Psoas muscle (tissue), 8 donors: Measurements from ENCODE around the gene COL5A1. TPM values are rescaled to one million over a fixed set of nuclear protein-coding genes. Genes with fewer than 3 reads are reported as not detected.
A peak's percentile ranks its signal among the peaks of the same experiment; 100 is the strongest.

Experiments
- ATAC-seq, 4 donors: fragments of 200-7000 bp; cut with Tn5 transposase; one replicate each; pipeline ENCODE4 v1.9.1; 2020; ENCODE audit warnings: moderate library complexity in 3 of 4, mild to moderate bottlenecking in 2 of 4
- DNase-seq, 2 donors: peaks; one replicate each; pipeline ENCODE4 v3.0.0-alpha.2; 2020
- H3K27ac ChIP-seq: fragments of 200-600 bp; one replicate; pipeline ENCODE4 v1.8.0; 2022
- H3K27me3 ChIP-seq, 3 donors: fragments of 200-600 bp in 1 of 3; one replicate each; pipeline versions ENCODE4 v1.6.1 to v1.8.0; 2013 to 2022; ENCODE audit warnings: low read length in 2 of 3, mild to moderate bottlenecking in 2 of 3, moderate library complexity in 1 of 3; ENCODE audit not compliant: insufficient read depth in 3 of 3
- H3K36me3 ChIP-seq, 2 donors: fragments of 200-600 bp in 1 of 2; one replicate each; pipeline versions ENCODE4 v1.6.1 to v1.8.0; 2013 to 2022; ENCODE audit warnings: low read depth in 1 of 2, mild to moderate bottlenecking in 1 of 2, moderate library complexity in 1 of 2; ENCODE audit not compliant: insufficient read depth in 1 of 2
- H3K4me1 ChIP-seq: fragments of 200-600 bp; one replicate; pipeline ENCODE4 v1.8.0; 2022
- H3K4me3 ChIP-seq: fragments of 200-600 bp; one replicate; pipeline ENCODE4 v1.8.0; 2022; ENCODE audit warnings: mild to moderate bottlenecking
- H3K9me3 ChIP-seq: fragments of 200-600 bp; one replicate; pipeline ENCODE4 v1.8.0; 2022
- WGBS, 3 donors: extraction: QIAGEN DNeasy Blood & Tissue Kit; methylation state at CpG; one replicate each; pipeline versions ENCODE4 v1.1.6 to v1.1.7; 2013; 5-methylcytosine and 5-hydroxymethylcytosine counted together
- intact Hi-C, 2 donors: fragments of 100-400 bp; cut with DNase I; formaldehyde crosslinking; loops; one replicate each; pipeline versions ENCODE4 v1.11.0 to v1.14.2; 2022
- polyA plus RNA-seq, 3 donors: library from polyadenylated mRNA; stranded (reverse); fragments of 200-250 nt; gene quantifications; one replicate each; pipeline ENCODE4 v1.2.3, GENCODE V29; 2013
- total RNA-seq, 4 donors: library from RNA; stranded (reverse); fragmentation: NEBNext Ultra II Directional in 2 of 4; extraction: Animal tissue kit (Norgen Biotek cat#: 25700) in 2 of 4; gene quantifications; one replicate each; pipeline versions ENCODE4 v1.2.1 to v1.2.4, GENCODE V29; 2021 to 2023
- TF ChIP-seq, protein P1 (sequence below): fragments of 200-600 bp; IDR thresholded peaks from one replicate; pipeline ENCODE4 v1.8.0; 2022; ENCODE audit warnings: antibody characterized with exemption
- donor health status: healthy with polysubstance abuse.
- donor health status: DM: no; HTN: no; CAD: no; lungs with moderate emphysema.
- donor health status: Bipolar disorder and iron deficiency.
- donor health status: healthy.
- donor health status: DM: yes; HTN: yes; CAD: no.
- donor health status: DM: no; HTN: no; CAD: no.
- donor health status: DM: no; HTN: no; CAD: no.
- donor health status: DM: yes; HTN: yes; CAD: no.

The COL5A1 gene
- total and polyA plus RNA-seq, 7 donors: 1.7 to 11.3 (median 3.4) TPM

DNA sequence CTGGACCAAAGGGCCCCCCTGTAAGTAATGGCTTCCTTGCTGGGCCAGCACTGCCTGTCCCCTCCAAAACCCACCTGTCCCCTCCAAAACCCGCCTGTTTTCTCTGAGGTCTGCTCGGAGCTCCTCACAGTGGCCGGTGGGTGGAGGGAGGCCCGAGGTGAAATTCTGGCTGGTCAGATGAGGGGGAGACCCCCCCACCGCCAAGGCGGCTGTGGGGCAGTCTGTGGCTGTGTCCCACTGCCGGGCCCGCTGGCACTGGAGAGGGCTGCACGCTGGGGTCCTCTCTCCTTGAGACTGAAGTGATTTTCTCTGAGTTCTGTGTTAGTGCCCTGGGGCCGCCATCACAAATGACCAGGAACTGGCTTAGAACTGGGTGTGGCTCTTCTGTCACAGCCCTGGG lies 155.3 kb downstream of the COL5A1 start:
- DNase-seq (no peak), ATAC-seq (no peak)
- Histone ChIP-seq H3K36me3 (no peaks in the 10 kb centered on the region), H3K9me3 (no peaks in the 10 kb centered on the region), H3K27me3 (peaks cover 0 to 2% (median 0%) of the 10 kb centered on the region in 3 donors), H3K4me1 (no peaks in the 10 kb centered on the region), H3K4me3 (no peak overlapping the region), H3K27ac (no peak overlapping the region)
- TF ChIP-seq, protein P1, sequence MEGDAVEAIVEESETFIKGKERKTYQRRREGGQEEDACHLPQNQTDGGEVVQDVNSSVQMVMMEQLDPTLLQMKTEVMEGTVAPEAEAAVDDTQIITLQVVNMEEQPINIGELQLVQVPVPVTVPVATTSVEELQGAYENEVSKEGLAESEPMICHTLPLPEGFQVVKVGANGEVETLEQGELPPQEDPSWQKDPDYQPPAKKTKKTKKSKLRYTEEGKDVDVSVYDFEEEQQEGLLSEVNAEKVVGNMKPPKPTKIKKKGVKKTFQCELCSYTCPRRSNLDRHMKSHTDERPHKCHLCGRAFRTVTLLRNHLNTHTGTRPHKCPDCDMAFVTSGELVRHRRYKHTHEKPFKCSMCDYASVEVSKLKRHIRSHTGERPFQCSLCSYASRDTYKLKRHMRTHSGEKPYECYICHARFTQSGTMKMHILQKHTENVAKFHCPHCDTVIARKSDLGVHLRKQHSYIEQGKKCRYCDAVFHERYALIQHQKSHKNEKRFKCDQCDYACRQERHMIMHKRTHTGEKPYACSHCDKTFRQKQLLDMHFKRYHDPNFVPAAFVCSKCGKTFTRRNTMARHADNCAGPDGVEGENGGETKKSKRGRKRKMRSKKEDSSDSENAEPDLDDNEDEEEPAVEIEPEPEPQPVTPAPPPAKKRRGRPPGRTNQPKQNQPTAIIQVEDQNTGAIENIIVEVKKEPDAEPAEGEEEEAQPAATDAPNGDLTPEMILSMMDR: no peak
- 71 to 89% (median 80%) methylated on average over 10 of the region's 10 CpGs for WGBS, 3 donors
- intact Hi-C loops: no loop called here

DNA sequence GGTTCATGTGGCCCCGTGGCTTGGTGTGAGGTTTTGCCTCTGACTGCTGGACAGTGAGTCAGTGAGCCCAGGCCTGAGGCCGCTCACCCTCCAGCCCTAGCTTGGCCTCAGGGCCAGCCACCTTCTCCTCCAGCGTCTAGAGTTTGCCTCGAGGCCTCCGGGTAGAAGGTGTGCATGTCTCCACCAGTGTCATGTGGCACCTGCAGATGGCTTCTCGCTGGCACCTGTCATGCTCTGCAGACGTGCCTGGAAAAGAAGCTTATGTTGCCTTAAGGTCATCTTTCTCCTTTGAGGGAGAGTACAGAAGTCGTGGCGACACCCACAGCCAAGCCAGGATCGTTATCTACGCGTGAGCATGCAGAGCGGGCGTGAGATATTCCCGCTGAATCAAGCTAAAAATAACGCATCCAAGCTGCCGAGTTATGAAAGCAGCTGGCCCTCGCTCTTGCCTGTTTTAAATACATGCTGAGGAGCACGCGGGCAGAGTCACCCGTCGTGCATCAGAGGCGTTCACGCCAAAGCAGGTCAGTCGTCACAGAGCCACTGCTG lies 159.3 kb downstream of the COL5A1 start:
- Histone ChIP-seq H3K27me3 (peaks cover 0 to 3% (median 0%) of the 10 kb centered on the region in 3 donors), H3K36me3 (no peaks in the 10 kb centered on the region), H3K9me3 (no peaks in the 10 kb centered on the region), H3K4me3 (no peak overlapping the region), H3K27ac (no peak overlapping the region), H3K4me1 (no peaks in the 10 kb centered on the region)
- intact Hi-C loops: no loop called here
- ATAC-seq (peak; percentile 65 to 89 (median 76)), DNase-seq (no peak)
- TF ChIP-seq, protein P1: no peak
- 49 to 56% (median 55%) methylated on average over 24 to 25 of the region's 25 CpGs for WGBS, 3 donors

DNA sequence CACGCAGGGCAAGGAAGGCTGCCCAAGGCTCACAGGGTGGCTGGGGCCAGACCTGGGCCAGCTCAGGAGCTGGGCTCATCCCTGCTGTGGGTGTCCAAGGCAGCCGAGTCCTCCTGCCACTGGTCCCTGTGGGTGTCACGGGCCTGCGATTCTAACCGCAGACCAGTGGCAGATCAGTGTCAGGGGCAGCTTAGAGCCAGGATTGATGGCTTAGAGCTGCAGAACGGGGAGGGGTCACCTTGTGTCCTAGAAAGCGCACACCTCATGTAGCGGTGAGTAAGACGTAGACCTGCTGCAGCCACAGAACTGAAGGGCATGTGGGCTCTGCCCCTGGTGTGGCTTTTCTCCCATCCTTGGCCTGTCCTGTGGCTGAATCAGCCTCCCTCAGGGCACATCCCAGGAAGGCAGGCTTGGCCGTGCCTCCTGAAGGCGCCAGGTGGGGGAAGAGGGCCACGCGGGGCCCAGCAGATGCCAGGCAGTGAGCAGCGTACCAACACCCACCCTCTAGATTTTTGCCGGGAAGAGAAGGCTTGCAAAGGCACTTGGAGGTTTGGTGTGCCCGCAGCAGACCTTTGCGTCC lies 160.7 kb downstream of the COL5A1 start:
- H3K9me3 ChIP-seq: no peaks in the 10 kb centered on the region
- H3K4me3 ChIP-seq: no peak overlapping the region
- peaks cover 0 to 3% (median 0%) of the 10 kb centered on the region in 3 donors for H3K27me3 ChIP-seq
- no peaks in the 10 kb centered on the region for H3K36me3 ChIP-seq
- intact Hi-C loops: no loop called here
- no peak for ATAC-seq
- no peak for DNase-seq
- H3K4me1 ChIP-seq: no peaks in the 10 kb centered on the region
- no peak overlapping the region for H3K27ac ChIP-seq
- TF ChIP-seq, protein P1: no peak
- WGBS, 3 donors: 92 to 93% (median 92%) methylated on average over 15 to 17 of the region's 17 CpGs

DNA sequence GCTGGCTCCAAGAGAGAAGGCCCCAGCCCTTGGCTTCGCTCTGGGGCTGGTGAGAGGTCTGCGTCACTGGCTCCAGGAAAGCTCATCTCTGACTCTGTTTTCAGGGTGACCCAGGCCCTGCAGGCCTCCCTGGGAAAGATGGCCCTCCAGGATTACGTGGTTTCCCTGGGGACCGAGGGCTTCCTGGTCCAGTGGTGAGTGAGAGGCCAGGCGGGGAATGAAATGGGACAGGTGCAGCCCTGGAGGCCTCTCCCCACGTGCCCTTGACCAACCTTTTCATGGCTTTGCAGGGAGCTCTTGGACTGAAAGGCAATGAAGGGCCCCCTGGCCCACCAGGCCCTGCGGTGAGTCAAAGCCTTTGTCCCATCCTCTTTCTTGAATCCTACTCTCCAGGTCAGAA lies 163.3 kb downstream of the COL5A1 start:
- H3K4me3 ChIP-seq: no peak overlapping the region
- WGBS, 3 donors: 83 to 88% (median 85%) methylated on average over 7 of the region's 7 CpGs
- TF ChIP-seq, protein P1: no peak
- peaks cover 0 to 3% (median 0%) of the 10 kb centered on the region in 3 donors for H3K27me3 ChIP-seq
- peaks cover 7% of the 10 kb centered on the region for H3K4me1 ChIP-seq
- H3K36me3 ChIP-seq: no peaks in the 10 kb centered on the region
- H3K27ac ChIP-seq: no peak overlapping the region
- ATAC-seq (no peak), DNase-seq (no peak)
- no peaks in the 10 kb centered on the region for H3K9me3 ChIP-seq
- intact Hi-C loops: no loop called here
